Duodenal mucosa (tissue), 2 donors: Measurements from ENCODE around the gene ATP8A2.

Source experiments
- H3K27ac ChIP-seq: one replicate; pipeline ENCODE4 v1.7.0; 2013; ENCODE audit warnings: low read depth, low read length
- H3K27me3 ChIP-seq, 2 donors: one replicate each; pipeline ENCODE4 v1.7.0; 2013; ENCODE audit warnings: low read length in 2 of 2, control low read depth in 1 of 2; ENCODE audit not compliant: insufficient read depth in 2 of 2, control insufficient read depth in 1 of 2
- H3K36me3 ChIP-seq, 2 donors: one replicate each; pipeline ENCODE4 v1.7.0; 2013; ENCODE audit warnings: low read length in 2 of 2, control low read depth in 1 of 2; ENCODE audit not compliant: insufficient read depth in 2 of 2, control insufficient read depth in 1 of 2
- H3K4me1 ChIP-seq, 2 donors: one replicate each; pipeline ENCODE4 v1.7.0; 2013; ENCODE audit warnings: low read length in 2 of 2, control low read depth in 1 of 2; ENCODE audit not compliant: insufficient read depth in 2 of 2, control insufficient read depth in 1 of 2
- H3K4me3 ChIP-seq, 2 donors: one replicate each; pipeline ENCODE4 v1.7.0; 2013; ENCODE audit warnings: low read length in 2 of 2, low read depth in 1 of 2
- H3K9ac ChIP-seq, 2 donors: one replicate each; pipeline ENCODE4 v1.7.0; 2013; ENCODE audit warnings: low read length in 2 of 2, low read depth in 1 of 2
- H3K9me3 ChIP-seq, 2 donors: one replicate each; pipeline ENCODE4 v1.7.0; 2013; ENCODE audit warnings: low read length in 2 of 2, control low read depth in 1 of 2; ENCODE audit not compliant: control insufficient read depth in 1 of 2

Gene ATP8A2

GRCh38 chr13:25981060-25981459 lies 609.3 kb downstream of the ATP8A2 start:
- H3K9ac ChIP-seq, result no peak overlapping the region
- no peak overlapping the region for H3K27ac ChIP-seq
- no peaks in the 10 kb centered on the region for H3K36me3 ChIP-seq
- no peaks in the 10 kb centered on the region for H3K4me1 ChIP-seq
- H3K27me3 ChIP-seq, result no peaks in the 10 kb centered on the region
- H3K9me3 ChIP-seq, result no peaks in the 10 kb centered on the region
- no peak overlapping the region for H3K4me3 ChIP-seq

DNA sequence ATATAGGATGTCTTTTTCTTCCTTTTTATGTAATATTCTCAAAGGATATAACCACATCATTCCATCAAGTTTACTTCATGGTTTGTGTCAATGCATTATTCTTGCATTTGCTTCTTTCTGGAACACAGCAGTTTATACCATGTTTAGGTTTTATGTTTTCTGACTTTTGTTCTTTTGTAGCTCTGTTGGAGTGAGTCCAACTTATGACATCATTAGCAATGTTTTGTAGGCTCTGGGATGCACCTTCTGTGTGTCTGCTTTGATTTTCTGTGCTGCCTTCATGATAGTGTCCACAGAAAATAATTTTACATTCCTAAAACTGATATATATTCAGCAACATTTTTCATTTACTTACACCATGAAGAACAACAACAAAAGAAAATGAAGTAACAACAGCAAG lies 611.1 kb downstream of the ATP8A2 start:
- Histone ChIP-seq H3K27me3 (no peaks in the 10 kb centered on the region), H3K9ac (no peak overlapping the region), H3K27ac (no peak overlapping the region), H3K4me1 (no peaks in the 10 kb centered on the region), H3K4me3 (no peak overlapping the region), H3K36me3 (no peaks in the 10 kb centered on the region), H3K9me3 (no peaks in the 10 kb centered on the region)

GRCh38 chr13:25987987-25988386 lies 616.2 kb downstream of the ATP8A2 start:
- H3K36me3 ChIP-seq, result no peaks in the 10 kb centered on the region
- no peak overlapping the region for H3K9ac ChIP-seq
- no peaks in the 10 kb centered on the region for H3K9me3 ChIP-seq
- no peak overlapping the region for H3K27ac ChIP-seq
- no peaks in the 10 kb centered on the region for H3K4me1 ChIP-seq
- no peaks in the 10 kb centered on the region for H3K27me3 ChIP-seq
- no peak overlapping the region for H3K4me3 ChIP-seq

GRCh38 chr13:25988661-25989060 lies 616.9 kb downstream of the ATP8A2 start:
- H3K4me3 ChIP-seq, result no peak overlapping the region
- H3K27ac ChIP-seq, result no peak overlapping the region
- H3K9me3 ChIP-seq, result no peaks in the 10 kb centered on the region
- no peaks in the 10 kb centered on the region for H3K27me3 ChIP-seq
- no peaks in the 10 kb centered on the region for H3K36me3 ChIP-seq
- no peak overlapping the region for H3K9ac ChIP-seq
- no peaks in the 10 kb centered on the region for H3K4me1 ChIP-seq

DNA sequence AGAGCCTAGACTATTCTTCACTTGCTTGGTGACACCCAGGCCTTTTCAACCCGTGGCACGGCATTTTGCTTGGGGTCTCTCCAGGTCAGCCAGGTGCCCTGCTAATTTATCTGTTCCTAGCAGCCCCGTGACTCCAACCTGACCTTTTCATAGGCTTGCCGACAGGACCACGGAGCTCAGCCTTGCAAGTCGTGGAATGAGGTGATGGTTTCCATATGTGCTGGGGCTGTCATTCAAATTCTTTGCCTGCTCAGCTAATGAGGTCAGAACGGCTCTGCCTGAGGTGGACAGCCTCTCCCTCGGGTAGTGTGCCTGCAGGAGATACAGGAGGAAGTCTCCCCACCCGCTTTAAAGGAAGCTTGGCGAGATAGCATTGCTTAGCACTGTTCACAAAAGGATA lies 619.0 kb downstream of the ATP8A2 start:
- Histone ChIP-seq H3K4me1 (no peaks in the 10 kb centered on the region), H3K36me3 (no peaks in the 10 kb centered on the region), H3K4me3 (no peak overlapping the region), H3K27ac (no peak overlapping the region), H3K27me3 (no peaks in the 10 kb centered on the region), H3K9me3 (peaks cover 0 to 5% of the 10 kb centered on the region in 2 donors), H3K9ac (no peak overlapping the region)

- Histone ChIP-seq H3K4me3 (no peak overlapping the region), H3K27ac (no peak overlapping the region), H3K36me3 (no peaks in the 10 kb centered on the region), H3K27me3 (no peaks in the 10 kb centered on the region), H3K9ac (no peak overlapping the region), H3K9me3 (peaks cover 0 to 5% of the 10 kb centered on the region in 2 donors), H3K4me1 (no peaks in the 10 kb centered on the region)
Observed at GRCh38 chr13:25992076-25992475, 620.3 kb downstream of the ATP8A2 start.

DNA sequence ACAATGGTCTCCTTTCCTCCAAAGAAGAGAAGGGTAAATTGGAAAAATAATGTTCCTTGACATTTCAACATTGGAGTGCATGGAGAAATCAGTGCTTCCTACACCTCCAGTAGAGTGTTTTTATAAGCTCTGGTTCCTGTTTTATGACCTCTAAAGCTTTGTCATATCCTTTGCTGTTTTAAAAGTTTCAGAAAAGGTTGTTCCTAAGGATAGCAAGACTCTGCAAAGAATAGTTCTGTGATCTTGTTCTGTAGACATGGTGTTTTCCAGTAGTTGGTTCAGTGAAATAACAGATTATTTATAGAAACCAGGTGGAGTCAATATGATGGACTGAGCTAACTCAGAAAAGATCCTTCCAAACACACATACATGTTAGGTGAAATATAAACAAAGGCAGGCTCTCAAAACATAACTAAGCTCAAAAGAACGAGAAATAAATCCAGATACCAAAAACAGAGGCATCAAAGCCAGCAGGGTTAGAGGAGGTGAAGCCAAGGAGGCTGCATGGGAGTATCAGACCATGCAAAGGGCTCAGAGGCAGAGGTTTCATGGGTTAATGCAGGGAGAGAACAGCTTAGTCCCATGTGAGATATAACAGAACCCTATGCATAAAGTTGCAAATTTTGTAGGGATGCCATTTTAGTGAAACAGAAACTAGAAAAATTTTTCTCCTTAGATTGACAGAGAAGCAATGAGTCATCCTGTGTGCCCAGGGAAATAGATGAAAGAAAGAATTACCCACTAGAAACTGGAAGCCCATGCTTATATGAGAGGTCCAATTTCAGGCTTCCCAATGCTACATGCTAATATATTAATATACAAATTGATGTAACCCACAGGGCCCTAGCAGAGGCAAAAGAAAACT lies 635.7 kb downstream of the ATP8A2 start:
- H3K27ac ChIP-seq, result no peak overlapping the region
- no peak overlapping the region for H3K9ac ChIP-seq
- H3K27me3 ChIP-seq, result no peaks in the 10 kb centered on the region
- no peaks in the 10 kb centered on the region for H3K36me3 ChIP-seq
- no peaks in the 10 kb centered on the region for H3K9me3 ChIP-seq
- H3K4me3 ChIP-seq, result no peak overlapping the region
- H3K4me1 ChIP-seq, result no peaks in the 10 kb centered on the region

DNA sequence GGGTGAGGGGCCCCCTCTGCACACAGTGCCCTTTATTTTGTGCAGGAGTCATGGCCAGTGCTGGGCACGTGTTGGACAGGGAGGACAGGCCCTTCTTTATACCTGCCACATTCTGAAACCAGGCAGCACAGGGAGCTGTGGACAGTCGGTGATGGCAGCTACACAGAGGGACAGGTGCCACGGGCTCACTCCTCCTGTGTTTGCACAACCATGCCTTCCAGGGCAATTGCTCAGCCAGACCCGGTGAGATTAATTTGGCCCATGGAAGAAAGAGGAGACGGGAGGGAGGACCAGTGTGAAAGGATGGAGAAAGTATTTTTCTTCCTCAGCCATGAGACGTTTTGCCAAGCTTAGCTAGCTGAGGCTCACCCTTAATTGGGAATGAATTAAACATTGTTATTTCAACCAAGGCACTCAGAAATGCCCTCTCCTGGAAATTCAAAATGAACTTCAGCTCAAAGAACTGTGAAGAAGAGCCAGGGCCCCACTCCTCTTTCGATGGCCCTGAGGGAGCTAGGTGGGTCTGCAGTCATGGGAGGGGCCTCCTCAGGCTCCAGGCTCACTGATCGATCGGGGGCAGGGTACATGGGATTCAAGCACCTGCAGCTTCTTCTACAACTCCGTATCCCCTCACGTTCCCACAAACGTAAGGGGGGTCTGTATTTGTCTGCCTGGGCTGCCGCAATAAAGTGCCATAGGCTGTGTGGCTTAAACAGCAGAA lies 638.9 kb downstream of the ATP8A2 start:
- H3K9ac ChIP-seq, result no peak overlapping the region
- H3K36me3 ChIP-seq, result no peaks in the 10 kb centered on the region
- H3K4me1 ChIP-seq, result no peaks in the 10 kb centered on the region
- H3K4me3 ChIP-seq, result no peak overlapping the region
- H3K27ac ChIP-seq, result no peak overlapping the region
- H3K9me3 ChIP-seq, result no peaks in the 10 kb centered on the region
- no peaks in the 10 kb centered on the region for H3K27me3 ChIP-seq

DNA sequence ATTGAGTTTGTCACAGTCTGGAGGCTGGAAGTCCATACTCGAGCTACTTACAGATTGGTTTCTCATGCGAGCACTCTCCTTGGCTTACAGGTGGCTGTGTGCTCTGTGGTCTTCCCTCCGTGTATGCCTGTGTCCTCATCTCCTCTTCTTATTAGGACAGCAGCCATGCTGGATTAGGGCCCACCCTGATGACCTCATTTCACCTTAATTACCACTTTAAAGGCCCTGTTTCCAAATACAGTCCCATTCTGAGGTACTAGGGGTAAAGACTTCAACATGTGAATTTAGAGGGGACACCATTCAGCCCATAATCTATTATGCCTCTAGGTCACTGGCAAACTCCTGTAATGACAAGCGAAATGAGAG lies 639.4 kb downstream of the ATP8A2 start:
- Histone ChIP-seq H3K9ac (no peak overlapping the region), H3K9me3 (no peaks in the 10 kb centered on the region), H3K27ac (no peak overlapping the region), H3K27me3 (no peaks in the 10 kb centered on the region), H3K36me3 (no peaks in the 10 kb centered on the region), H3K4me1 (no peaks in the 10 kb centered on the region), H3K4me3 (no peak overlapping the region)

DNA sequence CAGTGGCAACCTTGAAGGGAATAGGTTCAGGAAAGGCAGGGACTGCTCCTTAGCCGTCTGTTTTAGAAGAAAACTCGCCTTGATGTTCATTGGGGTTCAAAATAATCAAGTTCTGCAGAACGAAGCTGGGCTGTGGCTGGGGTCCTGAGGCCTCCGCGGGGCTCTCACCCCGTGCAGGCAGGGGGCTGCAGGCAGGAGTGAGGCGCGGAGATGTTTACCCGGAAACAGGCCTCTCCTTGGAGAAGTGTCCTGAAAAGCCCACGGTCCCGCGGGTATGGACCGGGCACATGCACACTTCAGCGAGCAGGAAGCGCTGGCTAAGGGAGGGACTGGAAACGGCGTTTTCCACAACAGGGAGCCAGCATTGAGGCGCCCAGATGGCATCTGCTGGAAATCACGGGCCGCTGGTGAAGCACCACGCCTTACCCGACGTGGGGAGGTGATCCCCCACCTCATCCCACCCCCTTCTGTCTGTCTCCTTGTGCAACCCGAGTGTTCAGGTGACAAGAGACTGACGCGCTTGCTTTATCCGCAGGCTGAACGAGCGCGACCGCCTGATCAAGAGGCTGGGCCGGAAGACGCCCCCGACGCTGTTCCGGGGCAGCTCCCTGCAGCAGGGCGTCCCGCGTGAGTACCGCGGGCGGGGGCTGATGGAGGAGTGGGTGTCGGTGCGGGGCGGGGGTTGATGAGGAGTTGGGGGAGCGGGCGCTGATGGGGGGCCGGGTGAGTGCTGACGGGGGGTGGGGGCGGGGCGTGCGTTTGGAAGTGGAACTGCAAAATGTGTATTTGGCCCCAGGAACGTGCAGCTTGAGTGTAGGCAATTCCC lies 640.4 kb downstream of the ATP8A2 start:
- Histone ChIP-seq H3K9me3 (no peaks in the 10 kb centered on the region), H3K4me3 (peak overlapping the region; percentile 55 to 60), H3K36me3 (no peaks in the 10 kb centered on the region), H3K4me1 (no peaks in the 10 kb centered on the region), H3K27ac (no peak overlapping the region), H3K9ac (peak overlapping the region in 1 of 2 donors; percentile 48), H3K27me3 (no peaks in the 10 kb centered on the region)
